MM.1S (cell line): ENCODE data around the gene ZNF823.

Experiments
- DNase-seq: peaks from one replicate; pipeline ENCODE4 v3.0.0-alpha.2; 2015
- H2AFZ ChIP-seq: fragments of 300-600 bp; sonication (generic); 2 replicates; pipeline ENCODE4 v1.6.0; 2016; ENCODE audit warnings: antibody characterized with exemption, low read length
- H3F3A ChIP-seq: fragments of 300-600 bp; sonication (generic); 2 replicates; pipeline ENCODE4 v1.6.1; 2016; ENCODE audit warnings: mild to moderate bottlenecking, antibody characterized with exemption, low read length, moderate library complexity, mixed read lengths; ENCODE audit not compliant: insufficient read depth
- H3K27ac ChIP-seq: fragments of 300-600 bp; sonication (generic); 2 replicates; pipeline ENCODE4 v1.5.1; 2016; ENCODE audit warnings: mild to moderate bottlenecking, low read length
- H3K27me3 ChIP-seq: fragments of 300-600 bp; sonication (generic); replicated peaks from 2 replicates; pipeline ENCODE4 v1.6.0; 2016; ENCODE audit warnings: low read length; ENCODE audit not compliant: insufficient read depth
- H3K36me3 ChIP-seq: fragments of 300-600 bp; sonication (generic); replicated peaks from 2 replicates; pipeline ENCODE4 v1.6.1; 2016; ENCODE audit warnings: mild to moderate bottlenecking, low read length, mixed read lengths; ENCODE audit not compliant: insufficient read depth
- H3K4me1 ChIP-seq: fragments of 300-600 bp; sonication (generic); 2 replicates; pipeline ENCODE4 v1.6.1; 2016; ENCODE audit warnings: low read length, mixed read lengths
- H3K4me2 ChIP-seq: fragments of 300-600 bp; sonication (generic); 2 replicates; pipeline ENCODE4 v1.6.0; 2016; ENCODE audit warnings: low read depth, low read length
- H3K4me3 ChIP-seq: fragments of 300-600 bp; sonication (generic); 2 replicates; pipeline ENCODE4 v1.5.1; 2016; ENCODE audit warnings: low read length, mixed read lengths
- H3K79me2 ChIP-seq: fragments of 300-600 bp; sonication (generic); 2 replicates; pipeline ENCODE4 v1.6.1; 2016; ENCODE audit warnings: mixed run types, low read length, mixed read lengths
- H3K9ac ChIP-seq: fragments of 300-600 bp; sonication (generic); 2 replicates; pipeline ENCODE4 v1.6.1; 2016; ENCODE audit warnings: low read length, mixed read lengths
- H3K9me2 ChIP-seq: fragments of 300-600 bp; sonication (generic); replicated peaks from 2 replicates; pipeline ENCODE4 v1.6.1; 2016; ENCODE audit warnings: mild to moderate bottlenecking, low read length, mixed read lengths; ENCODE audit not compliant: insufficient read depth
- H3K9me3 ChIP-seq: fragments of 300-600 bp; sonication (generic); replicated peaks from 2 replicates; pipeline ENCODE4 v1.6.1; 2016; ENCODE audit warnings: mild to moderate bottlenecking, low read length, mixed read lengths; ENCODE audit not compliant: insufficient read depth
- H4K20me1 ChIP-seq: fragments of 300-600 bp; sonication (generic); 2 replicates; pipeline ENCODE4 v1.6.1; 2016; ENCODE audit warnings: mild to moderate bottlenecking, low read length, moderate library complexity, mixed read lengths; ENCODE audit not compliant: insufficient read depth
- CTCF ChIP-seq: fragments of 300-600 bp; sonication (generic); IDR thresholded peaks from 2 replicates; pipeline ENCODE4 v1.5.1; 2016; ENCODE audit warnings: antibody characterized with exemption, low read length, mixed read lengths
- EZH2 ChIP-seq: fragments of 300-600 bp; sonication (generic); optimal IDR thresholded peaks from 2 replicates; pipeline ENCODE3; 2017; ENCODE audit warnings: low read depth, mild to moderate bottlenecking, antibody characterized with exemption, low read length, mixed read lengths
- EZH2phosphoT487 ChIP-seq: fragments of 300-600 bp; sonication (generic); IDR thresholded peaks from 2 replicates; pipeline ENCODE4 v1.6.1; 2018; ENCODE audit warnings: antibody characterized with exemption, low read length

ZNF823 gene

GRCh38 chr19:11756965-11757364 lies 18.2 kb upstream of the ZNF823 start:
- Histone ChIP-seq H3K4me3 (no peak overlapping the region), H3K4me1 (no peaks in the 10 kb centered on the region), H3K9me3 (no peaks in the 10 kb centered on the region), H3K27me3 (no peaks in the 10 kb centered on the region), H3K79me2 (no peaks in the 10 kb centered on the region), H3K4me2 (no peak overlapping the region), H3F3A (no peaks in the 10 kb centered on the region), H3K36me3 (no peaks in the 10 kb centered on the region), H3K9me2 (no peaks in the 10 kb centered on the region), H3K27ac (no peak overlapping the region), H2AFZ (no peak overlapping the region), H4K20me1 (no peaks in the 10 kb centered on the region), H3K9ac (no peak overlapping the region)
- DNase-seq, result no peak
- TF ChIP-seq EZH2phosphoT487, result no peak
- TF ChIP-seq EZH2, result no peak

- no peak for DNase-seq
- H3K4me1 ChIP-seq, result no peaks in the 10 kb centered on the region
- H3K9me2 ChIP-seq, result no peaks in the 10 kb centered on the region
- H3F3A ChIP-seq, result no peaks in the 10 kb centered on the region
- no peaks in the 10 kb centered on the region for H3K9me3 ChIP-seq
- H3K27me3 ChIP-seq, result no peaks in the 10 kb centered on the region
- no peak overlapping the region for H3K9ac ChIP-seq
- no peak for TF ChIP-seq EZH2phosphoT487
- H3K36me3 ChIP-seq, result no peaks in the 10 kb centered on the region
- H4K20me1 ChIP-seq, result no peaks in the 10 kb centered on the region
- no peak overlapping the region for H3K27ac ChIP-seq
- H3K4me2 ChIP-seq, result no peak overlapping the region
- H3K79me2 ChIP-seq, result no peaks in the 10 kb centered on the region
- no peak overlapping the region for H3K4me3 ChIP-seq
- no peak overlapping the region for H2AFZ ChIP-seq
These were observed 15.9 kb upstream of the ZNF823 start for GRCh38 chr19:11754663-11755062.

DNA sequence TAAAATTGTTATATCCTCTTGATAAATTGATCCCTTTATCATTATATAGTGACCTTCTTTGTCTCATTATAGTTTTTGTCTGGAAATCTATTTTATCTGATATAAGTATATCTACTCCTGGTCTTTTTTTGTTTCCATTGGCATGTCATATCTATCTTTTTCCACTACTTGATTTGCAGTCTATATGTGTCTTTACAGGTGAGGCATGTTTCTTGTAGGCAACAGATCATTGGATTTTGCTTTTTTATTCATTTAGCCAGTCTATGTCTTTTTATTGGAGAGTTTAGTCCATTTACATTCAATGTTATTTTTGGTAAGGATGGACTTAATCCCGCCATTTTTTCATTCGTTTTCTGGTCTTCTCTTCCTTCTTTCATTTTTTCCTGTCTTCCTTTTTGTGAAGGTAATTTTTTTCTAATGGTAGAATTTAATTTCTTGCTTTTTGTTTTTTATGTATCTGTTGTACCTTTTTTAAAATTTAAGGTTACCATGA lies 13.5 kb upstream of the ZNF823 start:
- Histone ChIP-seq H3K36me3 (no peaks in the 10 kb centered on the region), H3K27me3 (no peaks in the 10 kb centered on the region; the same call in 1 of the 2 replicates), H3K4me1 (no peaks in the 10 kb centered on the region), H3K79me2 (no peaks in the 10 kb centered on the region), H3K9ac (no peak overlapping the region), H3K9me2 (no peaks in the 10 kb centered on the region), H4K20me1 (no peaks in the 10 kb centered on the region), H3K4me3 (no peak overlapping the region), H3K9me3 (no peaks in the 10 kb centered on the region), H3K27ac (no peak overlapping the region), H3K4me2 (no peak overlapping the region), H3F3A (no peaks in the 10 kb centered on the region), H2AFZ (no peak overlapping the region)
- TF ChIP-seq EZH2phosphoT487, result no peak
- no peak for TF ChIP-seq EZH2
- TF ChIP-seq CTCF, result no peak
- no peak for DNase-seq

DNA sequence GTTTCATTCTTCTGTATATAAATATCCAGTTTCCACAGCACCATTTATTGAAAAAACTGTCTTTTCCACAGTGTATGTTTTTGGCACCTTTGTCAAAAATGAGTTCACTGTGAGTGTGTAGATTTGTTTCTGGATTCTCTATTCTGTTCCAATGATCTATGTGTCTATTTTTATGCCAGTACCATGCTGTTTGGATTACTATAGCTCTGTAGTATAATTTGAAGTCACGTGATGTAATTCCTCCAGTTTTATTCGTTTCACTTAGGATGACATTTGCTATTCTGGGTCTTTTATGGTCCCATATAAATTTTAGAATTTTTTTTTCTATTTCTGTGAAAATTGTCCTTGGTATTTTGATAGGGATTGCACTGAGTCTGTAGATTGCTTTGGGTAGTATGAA lies 11.0 kb upstream of the ZNF823 start:
- Histone ChIP-seq H3K4me2 (no peak overlapping the region), H3K27me3 (no peaks in the 10 kb centered on the region; the same call in 1 of the 2 replicates), H3F3A (no peaks in the 10 kb centered on the region), H3K9me3 (no peaks in the 10 kb centered on the region), H3K4me3 (no peak overlapping the region), H3K9me2 (no peaks in the 10 kb centered on the region), H3K9ac (no peak overlapping the region), H3K27ac (no peak overlapping the region), H4K20me1 (no peaks in the 10 kb centered on the region), H3K79me2 (no peaks in the 10 kb centered on the region), H3K36me3 (no peaks in the 10 kb centered on the region), H2AFZ (no peak overlapping the region), H3K4me1 (no peaks in the 10 kb centered on the region)
- no peak for DNase-seq
- TF ChIP-seq EZH2 (no peak), EZH2phosphoT487 (no peak), CTCF (no peak)
